HG03469 (cell line): ENCODE data around the gene DDX46.

ENCODE experiments used
- ATAC-seq: cut with Tn5 transposase; IDR thresholded peaks from one replicate; pipeline ENCODE4 v1.9.1; 2021; ENCODE audit warnings: mild to moderate bottlenecking, moderate library complexity, moderate number of reproducible peaks; ENCODE audit not compliant: unreplicated experiment

The DDX46 gene

DNA sequence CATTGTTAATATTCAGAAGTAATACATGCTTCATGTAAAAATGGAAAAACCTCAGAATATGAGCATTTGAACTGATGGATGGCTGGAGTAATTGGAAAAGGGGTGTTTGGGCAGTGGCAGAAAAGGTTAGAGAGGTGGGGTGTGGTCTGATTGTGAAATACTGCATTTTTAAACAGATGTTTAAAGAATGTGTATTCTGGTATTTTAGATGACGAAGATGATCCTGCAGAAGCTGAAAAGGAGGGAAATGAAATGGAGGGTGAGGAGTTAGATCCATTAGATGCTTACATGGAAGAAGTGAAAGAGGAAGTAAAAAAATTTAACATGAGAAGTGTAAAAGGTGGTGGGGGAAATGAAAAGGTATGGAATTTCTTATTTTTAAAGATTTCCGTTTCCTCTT, 18.8 kb downstream of the DDX46 start:
- no peak for ATAC-seq

- ATAC-seq: no peak
Observed at GRCh38 chr5:134784241-134784920, 25.8 kb downstream of the DDX46 start.

DNA sequence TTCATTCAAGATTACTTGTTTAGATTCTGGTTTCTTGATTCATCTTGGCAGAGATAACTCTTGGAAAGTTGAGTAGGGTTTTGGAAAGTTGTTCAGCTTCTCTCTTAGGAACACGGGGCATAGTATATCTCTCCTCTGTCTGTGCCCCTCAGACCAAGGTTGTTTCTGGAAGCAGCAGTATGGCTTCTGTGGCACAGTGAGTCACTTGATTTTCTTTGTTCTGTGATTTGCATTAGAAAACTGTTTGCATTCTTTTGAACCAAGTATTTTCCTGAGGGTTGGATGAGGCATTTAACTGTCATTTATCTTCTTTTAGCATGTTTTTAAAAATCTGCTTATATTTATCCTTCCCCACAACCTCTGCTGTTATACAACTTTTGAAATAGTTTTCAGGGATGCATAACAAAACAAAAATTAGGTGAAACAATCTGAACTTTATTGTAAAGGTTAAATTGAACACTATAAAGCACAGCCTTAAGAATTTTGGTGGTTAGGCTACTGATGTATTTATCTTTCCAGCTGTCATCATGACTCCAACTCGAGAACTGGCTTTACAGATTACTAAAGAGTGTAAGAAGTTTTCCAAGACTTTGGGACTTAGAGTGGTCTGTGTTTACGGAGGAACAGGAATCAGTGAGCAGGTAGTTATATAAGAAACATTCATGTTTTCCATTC, 26.5 kb downstream of the DDX46 start:
- no peak for ATAC-seq

- ATAC-seq: no peak
Observed at GRCh38 chr5:134787692-134788091, 29.1 kb downstream of the DDX46 start.

DNA sequence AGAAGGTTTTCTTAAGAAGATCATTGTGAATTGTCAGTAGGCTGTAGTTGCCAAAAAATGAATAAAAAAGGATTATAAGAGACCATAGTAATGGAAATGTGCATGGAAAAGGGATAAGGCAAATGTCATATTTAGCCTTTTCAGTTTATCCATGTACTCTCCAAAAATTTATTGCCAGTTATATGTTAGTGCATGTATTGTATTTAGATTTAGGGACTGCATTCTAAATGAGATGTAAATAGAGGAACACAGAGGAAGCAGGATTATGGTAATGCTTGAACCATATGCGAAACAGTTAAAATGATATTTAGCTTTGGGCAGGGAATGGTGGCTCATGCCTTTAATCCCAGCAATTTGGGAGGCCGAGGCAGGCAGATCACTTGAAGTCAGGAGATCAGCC, 33.0 kb downstream of the DDX46 start:
- no peak for ATAC-seq

- ATAC-seq: no peak
Observed at GRCh38 chr5:134792286-134792685, 33.7 kb downstream of the DDX46 start.

DNA sequence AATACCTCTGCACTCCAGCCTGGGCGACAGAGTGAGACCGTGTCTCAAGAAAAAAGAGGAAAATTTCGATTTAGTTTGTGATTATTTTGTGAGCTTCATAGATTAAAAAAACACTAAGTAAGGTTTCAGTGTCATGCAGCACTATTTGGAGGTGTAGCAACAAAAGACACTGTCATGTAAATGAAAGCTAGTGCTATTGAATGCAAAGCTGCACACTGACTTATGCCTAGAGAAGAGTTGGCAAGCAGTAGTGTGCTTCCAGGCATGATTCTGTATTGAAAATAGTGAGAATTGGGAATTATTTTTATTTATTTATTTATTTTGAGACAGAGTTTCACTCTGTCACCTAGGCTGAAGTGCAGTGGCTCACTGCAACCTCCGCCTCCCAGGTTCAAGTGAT, 34.5 kb downstream of the DDX46 start:
- no peak for ATAC-seq

GRCh38 chr5:134794082-134794481, 35.5 kb downstream of the DDX46 start:
- ATAC-seq: no peak

- ATAC-seq: no peak
Observed at GRCh38 chr5:134794819-134795218, 36.2 kb downstream of the DDX46 start.

GRCh38 chr5:134798468-134798867, 39.9 kb downstream of the DDX46 start:
- no peak for ATAC-seq

- ATAC-seq: no peak
Observed at GRCh38 chr5:134803821-134804220, 45.2 kb downstream of the DDX46 start.

- no peak for ATAC-seq
Observed at GRCh38 chr5:134813407-134813806, 54.8 kb downstream of the DDX46 start.

DNA sequence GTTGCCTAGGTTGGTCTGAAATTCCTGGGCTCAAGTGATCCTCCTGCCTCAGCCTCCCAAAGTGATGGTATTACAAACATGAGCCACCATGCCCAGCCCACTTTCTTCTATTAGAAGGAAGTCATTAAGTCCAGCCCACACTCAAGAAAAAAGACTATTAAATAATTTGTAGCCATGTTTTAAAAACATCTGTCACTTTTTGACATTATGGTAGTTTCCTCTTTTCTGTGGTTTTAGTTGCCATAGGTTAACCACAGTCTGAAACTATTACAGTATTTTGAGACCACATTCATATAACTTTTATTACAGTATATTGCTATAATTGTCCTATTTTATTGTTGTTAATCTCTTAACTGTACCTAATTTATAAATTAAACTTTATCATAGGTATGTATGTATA, 55.2 kb downstream of the DDX46 start:
- no peak for ATAC-seq

DNA sequence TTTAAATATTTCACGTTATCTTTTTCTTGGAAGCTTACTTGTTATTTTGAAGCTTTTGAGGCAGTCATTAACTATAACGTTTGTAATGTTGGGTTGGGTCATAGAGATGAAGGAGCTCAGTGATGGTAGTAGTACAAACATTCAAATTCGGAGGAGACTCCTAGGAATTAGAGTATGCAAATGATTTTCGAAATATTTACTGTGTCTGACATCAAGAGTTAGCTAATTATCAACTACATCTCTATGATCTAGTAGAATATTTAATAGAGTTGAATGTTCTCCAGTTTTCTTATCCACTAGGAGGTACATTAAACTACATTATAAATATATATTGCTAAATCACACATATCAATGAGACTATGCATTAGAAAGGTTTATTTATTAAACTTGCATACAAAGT, 58.4 kb downstream of the DDX46 start:
- no peak for ATAC-seq

DNA sequence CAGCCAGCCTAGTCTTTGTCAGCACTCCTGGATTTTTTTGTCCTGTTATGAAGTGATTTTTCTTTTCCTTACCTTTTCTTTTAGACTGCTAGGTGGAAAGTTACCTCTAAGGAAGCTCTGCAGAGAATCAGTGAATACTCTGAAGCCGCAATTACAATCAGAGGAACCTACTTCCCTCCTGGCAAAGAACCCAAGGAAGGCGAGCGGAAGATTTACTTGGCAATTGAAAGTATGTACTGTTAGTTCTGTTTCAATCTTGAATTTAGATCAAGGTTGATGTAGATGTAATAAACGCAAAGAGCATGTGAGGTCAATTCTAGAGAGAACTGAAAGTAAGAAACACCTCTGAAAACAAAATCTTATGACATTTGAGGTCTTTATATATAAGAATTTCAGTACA, 60.2 kb downstream of the DDX46 start:
- ATAC-seq: no peak

GRCh38 chr5:134819407-134819963, 60.9 kb downstream of the DDX46 start:
- ATAC-seq: no peak

GRCh38 chr5:134821841-134822240, 63.3 kb downstream of the DDX46 start:
- no peak for ATAC-seq

DNA sequence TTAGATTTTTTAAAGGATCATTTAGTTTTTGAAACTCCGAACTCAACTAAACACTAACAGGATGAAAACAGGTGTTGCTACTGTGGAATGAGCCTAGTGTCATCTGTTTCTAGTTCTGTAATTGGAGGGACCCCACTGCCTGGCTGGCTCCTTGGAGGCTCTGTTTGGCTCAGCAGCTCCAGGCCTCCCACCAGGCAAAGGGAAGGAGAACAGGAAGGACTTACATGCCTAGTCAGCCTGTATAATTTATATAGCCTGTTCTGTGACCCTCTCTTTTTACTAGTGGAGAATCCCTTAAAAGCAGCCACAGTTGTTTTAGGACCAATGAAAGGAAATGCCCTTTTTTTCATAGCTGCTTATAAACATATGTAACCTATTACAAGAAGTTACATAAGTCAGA, 66.1 kb downstream of the DDX46 start:
- ATAC-seq: no peak

- ATAC-seq: no peak
Observed at GRCh38 chr5:134825212-134825611, 66.6 kb downstream of the DDX46 start.

GRCh38 chr5:134833340-134834032, 74.9 kb downstream of the DDX46 start:
- ATAC-seq: no peak

- ATAC-seq: no peak
Observed at GRCh38 chr5:134835623-134836022, 77.0 kb downstream of the DDX46 start.
